Lower lobe of right lung (tissue), 2 donors: Measurements from ENCODE around the gene LGR6. TPM values are rescaled to one million over a fixed set of nuclear protein-coding genes. Genes with fewer than 3 reads are reported as not detected.
"Not testable (repeated sequence)": the region's sequence is repeated elsewhere in the genome, so short reads cannot be mapped to it uniquely, and the experiment has no call there.

Experiments used
- ATAC-seq, 2 donors: fragments of 200-7000 bp; cut with Tn5 transposase; one replicate each; pipeline ENCODE4 v1.9.1; 2020 to 2022; ENCODE audit warnings: mild to moderate bottlenecking in 2 of 2, moderate library complexity in 2 of 2
- DNase-seq: peaks from one replicate; pipeline ENCODE4 v3.0.0-alpha.2; 2020
- H3K27ac ChIP-seq: fragments of 200-600 bp; one replicate; pipeline ENCODE4 v1.8.0; 2022
- H3K27me3 ChIP-seq: fragments of 200-600 bp; one replicate; pipeline ENCODE4 v1.8.0; 2022; ENCODE audit warnings: low read depth
- H3K36me3 ChIP-seq: fragments of 200-600 bp; one replicate; pipeline ENCODE4 v1.8.0; 2022; ENCODE audit warnings: mild to moderate bottlenecking
- H3K4me1 ChIP-seq: fragments of 200-600 bp; one replicate; pipeline ENCODE4 v1.8.0; 2022
- H3K4me3 ChIP-seq: fragments of 200-600 bp; one replicate; pipeline ENCODE4 v1.8.0; 2022; ENCODE audit warnings: mild to moderate bottlenecking
- H3K9me3 ChIP-seq: fragments of 200-600 bp; one replicate; pipeline ENCODE4 v1.8.0; 2022
- CTCF ChIP-seq: fragments of 200-600 bp; IDR thresholded peaks from one replicate; pipeline ENCODE4 v1.8.0; 2022; ENCODE audit warnings: antibody characterized with exemption, mild to moderate bottlenecking
- intact Hi-C: fragments of 100-400 bp; cut with DNase I; formaldehyde crosslinking; loops from one replicate; pipeline ENCODE4 v1.11.0; 2022
- total RNA-seq: library from RNA; stranded (reverse); fragmentation: NEBNext Ultra II Directional; extraction: Animal tissue kit (Norgen Biotek cat#: 25700); gene quantifications from one replicate; pipeline ENCODE4 v1.2.1, GENCODE V29; 2021
- donor health status: DM: no; HTN: yes; CAD: no; lungs with severe emphysema.

LGR6 gene
- total RNA-seq, 1 donor from 2014 or later, result 1.7 TPM

DNA sequence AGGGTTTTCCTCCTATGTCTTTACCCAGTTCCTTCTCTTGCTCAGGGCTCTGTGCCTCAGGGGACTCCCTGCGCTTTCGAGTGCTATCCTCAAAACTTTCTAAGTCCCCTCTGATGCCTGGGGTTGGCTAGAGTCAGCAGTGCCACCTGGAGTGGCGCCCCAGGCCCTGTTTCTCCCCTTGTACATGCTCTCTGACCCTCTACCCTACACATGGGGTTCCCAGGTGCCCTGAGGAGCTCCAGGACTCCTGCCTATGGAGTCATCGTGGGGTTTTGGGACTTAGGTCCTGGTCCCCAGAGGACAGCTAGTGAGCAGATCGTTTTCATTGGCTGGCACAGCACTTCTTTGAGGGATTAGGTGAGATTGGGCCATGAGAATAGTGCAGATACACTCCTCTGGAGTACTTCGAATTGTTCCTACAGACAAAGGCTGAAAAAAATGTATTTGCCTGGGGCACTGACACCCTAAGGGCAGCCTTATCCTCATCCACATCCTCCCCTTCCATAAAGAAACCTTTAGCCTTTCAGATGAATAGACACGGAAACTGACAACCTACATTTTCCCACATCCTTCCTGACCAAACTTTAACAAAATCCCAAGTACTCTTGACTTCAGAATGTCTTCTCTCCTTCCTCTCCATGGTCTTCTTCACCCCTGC is 41.5 kb downstream of the LGR6 start:
- Histone ChIP-seq H3K27me3 (peaks cover 15% of the 10 kb centered on the region), H3K9me3 (no peaks in the 10 kb centered on the region), H3K4me3 (no peak overlapping the region), H3K27ac (no peak overlapping the region), H3K4me1 (no peaks in the 10 kb centered on the region), H3K36me3 (no peaks in the 10 kb centered on the region)
- DNase-seq (no peak), ATAC-seq (no peak)
- intact Hi-C loops, result no loop called here
- no peak for TF ChIP-seq CTCF

DNA sequence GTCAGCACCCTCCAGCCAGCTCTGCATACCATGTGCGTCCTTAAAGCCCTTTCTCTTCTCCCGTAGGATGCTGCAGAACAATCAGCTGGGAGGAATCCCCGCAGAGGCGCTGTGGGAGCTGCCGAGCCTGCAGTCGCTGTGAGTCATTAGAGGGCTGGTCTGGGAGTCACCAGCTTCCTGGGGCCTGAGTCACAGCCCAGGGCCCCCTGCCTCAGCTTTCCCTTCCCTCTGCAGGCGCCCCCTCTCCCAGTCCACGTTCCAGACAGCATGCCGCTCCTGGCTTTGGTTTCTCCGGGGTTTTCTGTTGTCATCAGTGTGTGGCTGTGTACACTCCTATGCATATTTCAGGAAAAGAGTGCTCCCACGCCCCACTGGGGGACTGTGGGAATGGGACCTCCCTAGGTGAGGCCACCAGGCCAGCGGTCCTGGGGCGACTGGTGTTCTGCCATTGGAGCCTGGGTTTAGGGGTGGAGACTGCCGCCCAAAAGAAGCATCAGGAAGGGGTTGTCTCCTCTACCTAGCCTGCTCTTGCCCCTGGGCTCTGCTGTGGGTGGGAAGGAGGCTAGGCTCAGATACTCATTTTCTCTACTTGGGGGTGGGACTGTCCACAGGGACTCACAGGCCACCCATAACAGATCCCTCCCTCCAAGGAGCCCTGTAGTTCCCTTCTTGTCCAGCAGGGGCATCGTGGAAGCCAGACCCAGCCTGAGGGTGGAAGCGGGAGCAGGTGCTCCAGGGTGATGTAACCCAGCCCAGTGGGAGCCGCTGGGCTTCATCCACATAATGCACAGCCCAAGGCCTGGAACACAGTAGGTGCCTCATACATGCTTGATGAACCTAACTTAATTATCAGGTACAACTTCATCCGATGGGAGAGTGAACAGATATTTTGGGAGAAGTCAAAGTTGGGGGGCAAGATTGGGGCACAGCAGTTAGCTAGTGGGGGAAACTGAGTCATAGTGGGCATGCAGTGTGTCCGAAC is 42.5 kb downstream of the LGR6 start:
- intact Hi-C loops, result no loop called here
- Histone ChIP-seq H3K27me3 (peaks cover 15% of the 10 kb centered on the region), H3K9me3 (no peaks in the 10 kb centered on the region), H3K4me1 (no peaks in the 10 kb centered on the region), H3K27ac (no peak overlapping the region), H3K4me3 (no peak overlapping the region), H3K36me3 (no peaks in the 10 kb centered on the region)
- peak; percentile 93 for TF ChIP-seq CTCF
- DNase-seq, result peak; percentile 73
- ATAC-seq, result peak; percentile 92 to 93

DNA sequence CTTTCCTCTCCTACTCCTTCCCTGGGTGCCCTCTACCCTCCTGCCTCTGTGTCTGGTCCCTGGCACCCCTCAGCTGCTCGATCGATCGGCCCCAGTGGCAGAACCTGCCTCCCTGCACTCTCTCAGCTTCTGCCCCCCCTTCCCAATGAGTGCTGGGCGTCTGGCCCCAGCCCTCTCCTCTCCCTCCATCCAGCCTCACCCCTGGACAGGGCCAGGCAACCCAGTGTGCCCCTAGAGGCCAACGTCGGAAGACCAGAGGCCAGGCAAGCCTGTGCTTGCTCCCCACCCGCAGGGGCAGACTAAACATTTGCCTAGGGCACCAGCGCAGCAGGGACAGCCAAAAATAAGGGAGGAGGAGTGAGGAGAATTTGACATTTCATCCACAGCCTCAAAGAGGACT is 43.5 kb downstream of the LGR6 start:
- Histone ChIP-seq H3K9me3 (no peaks in the 10 kb centered on the region), H3K36me3 (no peaks in the 10 kb centered on the region), H3K4me1 (no peaks in the 10 kb centered on the region), H3K27me3 (peaks cover 15% of the 10 kb centered on the region), H3K27ac (no peak overlapping the region), H3K4me3 (no peak overlapping the region)
- intact Hi-C loops, result no loop called here
- TF ChIP-seq CTCF, result peak; percentile 42
- peak; percentile 64 to 67 for ATAC-seq
- DNase-seq, result no peak

GRCh38 chr1:202238914-202239313 is 45.3 kb downstream of the LGR6 start:
- DNase-seq (no peak), ATAC-seq (no peak)
- H3K36me3 ChIP-seq, result no peaks in the 10 kb centered on the region
- TF ChIP-seq CTCF, result no peak
- no peaks in the 10 kb centered on the region for H3K9me3 ChIP-seq
- H3K4me1 ChIP-seq, result no peaks in the 10 kb centered on the region
- intact Hi-C loops, result no loop called here
- H3K27ac ChIP-seq, result no peak overlapping the region
- no peak overlapping the region for H3K4me3 ChIP-seq
- peaks cover 15% of the 10 kb centered on the region for H3K27me3 ChIP-seq

DNA sequence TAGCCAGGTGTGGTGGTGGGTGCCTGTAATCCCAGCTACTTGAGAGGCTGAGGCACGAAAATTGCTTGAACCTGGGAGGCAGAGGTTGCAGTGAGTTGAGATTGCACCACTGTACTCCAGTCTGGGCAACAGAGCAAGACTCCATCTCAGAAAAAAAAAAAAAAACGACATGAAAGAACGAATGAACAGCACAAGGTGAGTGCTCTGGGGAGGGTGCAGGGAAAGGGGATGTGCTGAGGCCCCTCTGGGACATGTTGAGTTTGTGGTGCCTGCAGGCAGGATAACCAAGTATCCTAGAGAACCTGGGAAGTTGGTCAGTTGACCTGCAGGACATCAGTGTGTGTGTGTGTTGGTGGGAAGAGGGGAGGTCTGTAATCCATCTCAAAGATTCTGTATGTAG is 46.6 kb downstream of the LGR6 start:
- intact Hi-C loops, H3K36me3 ChIP-seq, H3K9me3 ChIP-seq, H3K4me3 ChIP-seq, DNase-seq, H3K27ac ChIP-seq, H3K4me1 ChIP-seq, ATAC-seq: not testable (repeated sequence)
- H3K27me3 ChIP-seq, result peaks cover 15% of the 10 kb centered on the region

- ATAC-seq (no peak), DNase-seq (no peak)
- intact Hi-C loops, result no loop called here
- H3K27me3 ChIP-seq, result peaks cover 13% of the 10 kb centered on the region
- no peak overlapping the region for H3K4me3 ChIP-seq
- no peaks in the 10 kb centered on the region for H3K9me3 ChIP-seq
- no peak for TF ChIP-seq CTCF
- H3K4me1 ChIP-seq, result no peaks in the 10 kb centered on the region
- H3K27ac ChIP-seq, result no peak overlapping the region
- no peaks in the 10 kb centered on the region for H3K36me3 ChIP-seq
These were observed 47.4 kb downstream of the LGR6 start for GRCh38 chr1:202240956-202241355.
